MCF 10A (cell line): ENCODE measurements around the gene SLC7A11. TPM values are rescaled to one million over a fixed set of nuclear protein-coding genes. Genes with fewer than 3 reads are reported as not detected.
A peak's percentile ranks its signal among the peaks of the same experiment; 100 is the strongest.

Experiments
- BruUV-seq: library from RNA; stranded (reverse); fragments of 400-500 nt; replicated peaks from 2 replicates; lab custom pipeline; 2021; lab: Mats Ljungman, UMichigan
- CTCF ChIA-PET: fragments of 300-600 bp; sonication (Branson Sonifier 250); formaldehyde crosslinking; extraction: SDS; loops from one replicate; lab custom pipeline; 2021; ENCODE audit warnings: antibody characterized with exemption, inconsistent platforms; lab: Yijun Ruan, JAX
- POLR2A ChIA-PET: fragments of 300-600, 350-650 bp; sonication (Branson Sonifier 250); formaldehyde crosslinking; extraction: SDS; loops from one replicate; lab custom pipeline; 2020; ENCODE audit warnings: antibody characterized with exemption, inconsistent platforms; lab: Yijun Ruan, JAX
- DNase-seq: peaks from one replicate; pipeline ENCODE4 v3.0.0-alpha.2; 2018; ENCODE audit not compliant: unreplicated experiment
- H3K27ac Mint-ChIP-seq: one replicate; pipeline ENCODE4 v1.8.0; 2022; ENCODE audit warnings: mild to moderate bottlenecking, low read depth, mixed read lengths; ENCODE audit not compliant: unreplicated experiment
- H3K27me3 Mint-ChIP-seq: one replicate; pipeline ENCODE4 v1.8.0; 2022; ENCODE audit warnings: mixed read lengths; ENCODE audit not compliant: insufficient read depth, unreplicated experiment
- H3K36me3 Mint-ChIP-seq: one replicate; pipeline ENCODE4 v1.8.0; 2022; ENCODE audit warnings: mild to moderate bottlenecking, moderate library complexity, mixed read lengths; ENCODE audit not compliant: insufficient read depth, unreplicated experiment
- H3K4me1 Mint-ChIP-seq: one replicate; pipeline ENCODE4 v1.8.0; 2022; ENCODE audit warnings: mixed read lengths; ENCODE audit not compliant: insufficient read depth, unreplicated experiment
- H3K4me3 Mint-ChIP-seq: one replicate; pipeline ENCODE4 v1.8.0; 2022; ENCODE audit warnings: mild to moderate bottlenecking, moderate library complexity, mixed read lengths; ENCODE audit not compliant: unreplicated experiment
- H3K9me3 Mint-ChIP-seq: one replicate; pipeline ENCODE4 v1.8.0; 2022; ENCODE audit warnings: mixed read lengths; ENCODE audit not compliant: unreplicated experiment
- CTCF ChIP-seq: fragments of 200-600 bp; IDR thresholded peaks from one replicate; pipeline ENCODE4 v1.8.0; 2022; ENCODE audit warnings: antibody characterized with exemption, mild to moderate bottlenecking; ENCODE audit not compliant: unreplicated experiment
- intact Hi-C: fragments of 100-400 bp; cut with micrococcal nuclease; formaldehyde crosslinking; loops from 2 replicates; pipeline ENCODE4 v1.14.1; 2022
- total RNA-seq: library from RNA; stranded (reverse); gene quantifications from 2 replicates; pipeline ENCODE4 v1.2.3, GENCODE V29; 2022

The SLC7A11 gene
- total RNA-seq, 1 experiment from 2014 or later: 153 TPM

- ChIA-PET POLR2A (interaction anchor here (0.5 to 6.3 kb wide), 8 partner anchors 8 to 791 kb away, joined by 3 to 53 read pairs (median 3); no protein-coding TSS in a partner anchor), CTCF (interaction anchor here (0.5 to 4.6 kb wide), 8 partner anchors 19 to 495 kb away, joined by 3 to 29 read pairs (median 4); no protein-coding TSS in a partner anchor)
- TF ChIP-seq CTCF: no peak
- no peak overlapping the region for H3K4me3 Mint-ChIP-seq
- H3K27me3 Mint-ChIP-seq: no peaks in the 10 kb centered on the region
- peaks cover 13% of the 10 kb centered on the region for H3K4me1 Mint-ChIP-seq
- H3K27ac Mint-ChIP-seq: no peak overlapping the region
- peaks cover 40% of the 10 kb centered on the region for H3K36me3 Mint-ChIP-seq
- no peak for DNase-seq
- BruUV-seq: no TSS peak
- intact Hi-C loops: loop anchor here (5.0 to 10.0 kb wide), 4 partner anchors 149 to 391 kb away; no protein-coding TSS in a partner anchor
- H3K9me3 Mint-ChIP-seq: no peaks in the 10 kb centered on the region
Observed at GRCh38 chr4:138185859-138186645, 56.1 kb downstream of the SLC7A11 start.

- H3K27me3 Mint-ChIP-seq: no peaks in the 10 kb centered on the region
- H3K4me3 Mint-ChIP-seq: no peak overlapping the region
- no TSS peak for BruUV-seq
- TF ChIP-seq CTCF: no peak
- no peak overlapping the region for H3K27ac Mint-ChIP-seq
- intact Hi-C loops: loop anchor here (5.0 to 10.0 kb wide), 4 partner anchors 148 to 392 kb away; no protein-coding TSS in a partner anchor
- H3K36me3 Mint-ChIP-seq: peaks cover 44% of the 10 kb centered on the region
- CTCF ChIA-PET: interaction anchor here (0.6 to 4.6 kb wide), 10 partner anchors 13 to 1320 kb away, joined by 3 to 29 read pairs (median 5); partner anchors contain the start of gene SLC7A11
- no peaks in the 10 kb centered on the region for H3K9me3 Mint-ChIP-seq
- peaks cover 12% of the 10 kb centered on the region for H3K4me1 Mint-ChIP-seq
- DNase-seq: peak; percentile 28
- POLR2A ChIA-PET: interaction anchor here (0.7 to 6.3 kb wide), 7 partner anchors 9 to 150 kb away, joined by 3 to 53 read pairs (median 5); no protein-coding TSS in a partner anchor
Observed at GRCh38 chr4:138184886-138185285, 57.3 kb downstream of the SLC7A11 start.

GRCh38 chr4:138182838-138183426 lies 59.2 kb downstream of the SLC7A11 start:
- CTCF ChIA-PET: interaction anchor here (0.5 to 4.6 kb wide), 21 partner anchors 9 to 1059 kb away, joined by 3 to 29 read pairs (median 4); no protein-coding TSS in a partner anchor
- intact Hi-C loops: loop anchor here (10.0 kb wide), 2 partner anchors 342 to 358 kb away; no protein-coding TSS in a partner anchor

More at GRCh38 chr4:138182838-138183426, 59.2 kb downstream of the SLC7A11 start:
- DNase-seq: peak; percentile 54
- no peaks in the 10 kb centered on the region for H3K27me3 Mint-ChIP-seq
- H3K4me3 Mint-ChIP-seq: no peak overlapping the region
- peak; percentile 39 for TF ChIP-seq CTCF
- POLR2A ChIA-PET: interaction anchor here (0.6 to 1.2 kb wide), 4 partner anchors 17 to 363 kb away, joined by 3 read pairs; no protein-coding TSS in a partner anchor
- no peak overlapping the region for H3K27ac Mint-ChIP-seq
- H3K36me3 Mint-ChIP-seq: peaks cover 51% of the 10 kb centered on the region
- H3K9me3 Mint-ChIP-seq: no peaks in the 10 kb centered on the region
- peaks cover 5% of the 10 kb centered on the region for H3K4me1 Mint-ChIP-seq
- BruUV-seq: no TSS peak
